Activated CD8-positive, alpha-beta memory T cell treated with anti-CD3 and anti-CD28 coated beads for 36 hours (primary cell): ENCODE data around the gene GFOD1. TPM values are rescaled to one million over a fixed set of nuclear protein-coding genes. Genes with fewer than 3 reads are reported as not detected.

Source experiments
- CTCF ChIA-PET: fragments of 350-600 bp; sonication (Branson Sonifier 250); formaldehyde crosslinking; loops from one replicate; lab custom pipeline; 2021; ENCODE audit warnings: antibody characterized with exemption; lab: Charles Lee
- POLR2A ChIA-PET: fragments of 350-600 bp; sonication (Branson Sonifier 250); formaldehyde crosslinking; loops from one replicate; lab custom pipeline; 2021; ENCODE audit warnings: antibody characterized with exemption; lab: Charles Lee
- total RNA-seq, 2 experiments: library from RNA; stranded (reverse); gene quantifications; one replicate each; pipeline ENCODE4 v1.2.3, GENCODE V29; 2021

The GFOD1 gene
- total RNA-seq, 2 experiments from 2014 or later: 11.5 to 12.7 TPM

DNA sequence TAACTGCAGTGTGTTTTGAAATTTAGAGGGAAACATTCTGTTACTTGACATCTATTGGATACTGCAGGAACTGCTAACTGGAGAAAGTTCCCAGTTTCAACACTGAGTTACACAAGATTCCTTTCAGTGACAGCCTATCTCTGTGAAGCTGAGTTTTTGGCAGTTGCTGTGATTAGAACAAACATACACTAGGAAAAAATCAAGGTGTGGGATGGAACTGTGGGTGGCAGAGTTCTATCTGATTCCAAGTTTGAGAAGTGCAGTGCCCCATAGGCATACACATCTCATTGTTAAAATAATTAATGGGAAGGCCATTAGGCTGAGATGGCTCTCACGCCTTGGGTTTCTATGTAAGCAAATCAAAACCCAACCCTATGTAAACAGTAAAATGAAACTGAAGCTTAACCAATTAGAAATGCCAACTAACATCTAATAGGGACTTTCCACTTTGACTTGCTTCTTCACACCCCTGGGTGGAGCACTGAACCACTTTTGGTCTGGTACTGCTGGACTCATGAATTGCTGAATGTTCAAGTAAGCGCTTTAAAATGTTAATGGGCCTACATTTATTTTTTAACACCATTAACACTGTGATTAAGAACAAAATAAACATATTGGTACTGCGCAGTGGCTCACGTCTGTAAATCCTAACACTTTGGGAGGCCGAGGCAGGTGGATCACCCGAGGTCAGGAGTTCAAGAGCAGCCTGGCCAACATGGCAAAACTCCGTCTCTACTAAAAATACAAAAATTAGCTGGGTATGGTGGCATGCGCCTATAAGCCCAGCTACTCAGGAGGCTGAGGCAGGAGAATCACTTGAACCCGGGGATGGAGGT is 103.9 kb downstream of the GFOD1 start:
- CTCF ChIA-PET: interaction anchor here (1.0 kb wide), 1 partner anchor 39 kb away, joined by 4 read pairs; no protein-coding TSS in a partner anchor
- POLR2A ChIA-PET: no interaction called here

DNA sequence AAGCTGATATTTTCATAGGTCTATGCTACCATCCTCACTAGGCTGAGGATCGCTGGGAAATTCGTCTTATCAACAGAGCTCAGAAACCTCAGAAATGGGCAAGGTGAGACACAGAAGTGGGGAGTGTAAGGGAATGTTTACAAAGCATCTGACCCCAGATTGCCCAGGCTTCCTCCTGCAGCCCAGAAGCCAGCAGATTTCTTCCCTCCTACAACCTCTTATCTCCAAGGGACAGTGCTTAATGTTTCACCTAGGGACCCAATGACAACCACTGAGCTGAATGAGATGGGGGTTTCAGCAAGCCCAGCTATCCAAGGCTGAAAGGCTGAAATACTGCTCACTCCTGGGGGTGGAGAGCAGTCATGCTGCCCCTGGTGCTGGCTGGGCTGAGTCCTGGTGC is 106.6 kb downstream of the GFOD1 start:
- CTCF ChIA-PET: interaction anchor here (1.0 kb wide), 1 partner anchor 8 kb away, joined by 3 read pairs; no protein-coding TSS in a partner anchor
- POLR2A ChIA-PET: no interaction called here

DNA sequence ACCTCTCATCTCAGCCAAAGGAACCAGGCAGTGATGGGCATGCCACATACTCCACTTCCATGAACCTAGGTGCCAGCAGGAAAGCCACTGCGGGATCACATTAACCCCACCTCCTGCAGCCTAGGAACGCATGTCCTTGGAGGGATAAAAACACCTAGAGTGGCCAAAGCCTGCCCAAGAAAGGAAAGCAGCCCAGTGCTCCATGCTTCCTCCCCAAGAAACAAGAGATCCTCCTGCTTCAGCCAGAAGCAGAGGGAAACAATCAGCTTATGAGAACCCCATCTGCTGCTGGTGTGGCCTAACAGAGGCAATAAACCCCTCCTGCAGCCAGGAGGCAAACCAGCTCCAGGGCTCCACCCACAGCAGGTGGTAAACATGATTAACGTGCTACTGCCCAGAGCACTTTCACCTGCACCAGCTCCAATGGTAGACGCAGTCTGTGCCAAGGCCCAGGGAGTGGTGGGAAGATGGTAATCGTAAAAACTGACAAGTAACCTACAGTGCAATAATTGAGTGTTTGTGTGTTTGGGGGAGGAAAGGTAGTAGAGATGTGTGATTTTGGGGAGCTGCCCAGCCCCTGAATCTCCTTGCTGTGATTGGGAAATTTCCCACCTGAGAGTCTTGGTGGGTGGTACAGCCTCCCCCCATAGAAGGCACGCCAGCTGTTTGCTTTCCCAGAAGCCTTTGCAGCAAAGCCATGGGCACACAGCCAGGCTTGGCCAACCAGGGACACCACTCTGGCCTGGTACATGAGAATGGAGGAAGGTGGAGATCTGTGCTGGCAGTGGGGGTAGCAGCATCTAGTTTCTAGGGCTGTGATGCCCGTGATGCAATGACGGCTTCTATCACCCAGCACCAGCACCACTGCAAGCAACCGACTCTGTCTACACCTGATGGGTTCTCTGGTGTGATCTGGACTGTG is 108.5 kb downstream of the GFOD1 start:
- ChIA-PET POLR2A (no interaction called here), CTCF (no interaction called here)

DNA sequence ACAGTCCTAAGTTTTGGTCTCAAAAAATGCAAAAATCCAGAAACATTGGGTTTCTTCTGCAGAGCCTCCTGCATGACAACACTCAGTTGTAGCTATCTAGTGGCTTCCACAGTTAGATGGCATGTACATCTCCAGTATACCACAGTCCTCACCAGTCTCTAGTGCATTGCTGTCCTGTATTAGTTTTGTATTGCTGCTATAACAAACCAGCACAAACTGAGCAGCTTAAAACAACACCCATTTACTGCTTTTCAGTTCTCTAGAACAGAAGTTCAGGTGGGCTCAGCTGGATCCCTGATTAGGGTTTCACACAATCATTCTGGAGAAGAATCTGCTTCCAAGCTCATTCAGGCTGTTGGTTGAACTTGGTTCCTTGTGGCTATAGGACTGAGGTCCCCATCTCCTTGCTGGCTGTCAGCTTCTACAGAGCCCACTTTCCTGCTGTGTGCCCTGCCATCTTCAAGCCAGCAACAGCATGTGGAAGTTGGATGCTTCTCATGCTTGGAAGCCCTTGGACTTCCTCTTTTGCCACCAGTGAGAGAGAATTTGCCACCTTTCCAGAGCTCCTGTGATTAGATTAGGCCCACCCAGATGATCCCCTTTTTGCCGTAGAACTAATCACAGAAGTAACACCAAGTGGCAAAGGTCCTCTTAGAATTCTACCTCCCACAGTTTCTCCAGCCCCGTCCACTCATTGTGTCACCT is 110.2 kb downstream of the GFOD1 start:
- CTCF ChIA-PET: no interaction called here
- POLR2A ChIA-PET: interaction anchor here (0.5 kb wide), 1 partner anchor 318 kb away, joined by 7 read pairs; no protein-coding TSS in a partner anchor

DNA sequence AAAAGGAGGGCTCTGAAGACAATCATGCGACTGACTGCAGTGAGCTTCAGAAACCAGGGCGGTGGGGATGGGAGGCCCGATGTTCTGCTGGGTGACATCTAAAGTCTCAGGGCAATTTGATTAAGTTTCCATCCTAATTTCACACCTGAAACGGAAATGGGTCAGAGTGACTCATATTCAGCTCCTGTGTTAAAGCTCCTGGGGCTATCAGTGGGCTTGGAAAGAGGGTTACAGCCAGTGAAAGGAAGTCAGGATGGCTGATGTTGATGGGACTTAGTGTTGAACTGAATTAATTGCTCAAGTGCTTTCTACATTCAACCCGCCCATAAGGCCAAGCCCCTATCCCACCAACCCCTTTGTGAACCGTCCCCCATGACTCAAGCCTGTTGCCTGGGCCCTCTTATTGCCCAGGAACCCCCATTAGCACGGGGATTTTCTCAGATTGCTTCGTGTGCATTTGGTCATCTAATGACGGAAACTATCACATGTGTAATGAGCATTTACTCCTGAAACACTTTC is 112.0 kb downstream of the GFOD1 start:
- POLR2A ChIA-PET: interaction anchor here (1.2 to 1.5 kb wide), 2 partner anchors 20 to 53 kb away, joined by 3 to 6 read pairs; no protein-coding TSS in a partner anchor
- CTCF ChIA-PET: interaction anchor here (0.7 to 1.6 kb wide), 3 partner anchors 18 to 92 kb away, joined by 4 to 6 read pairs (median 4); no protein-coding TSS in a partner anchor

DNA sequence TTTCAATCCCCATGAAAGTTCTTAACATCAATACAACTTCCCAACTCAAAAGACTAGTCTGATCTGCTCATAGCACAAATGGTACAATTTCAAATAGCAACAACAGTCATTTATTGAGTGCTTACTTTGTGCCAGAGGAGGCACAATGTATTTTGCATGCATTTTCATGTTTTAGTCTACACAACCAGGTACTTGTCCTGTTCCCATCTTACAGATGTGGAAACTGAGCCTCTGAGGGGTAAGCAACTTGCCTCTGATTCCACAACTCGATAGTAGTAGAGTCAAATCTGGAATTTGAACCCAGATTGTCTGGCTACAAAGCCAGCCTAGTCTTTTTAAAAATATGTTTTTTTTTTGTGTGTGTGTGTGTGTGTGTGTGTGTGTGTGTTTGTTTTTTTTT is 113.5 kb downstream of the GFOD1 start:
- ChIA-PET POLR2A (no interaction called here), CTCF (interaction anchor here (1.1 kb wide), 1 partner anchor 16 kb away, joined by 3 read pairs; no protein-coding TSS in a partner anchor)

DNA sequence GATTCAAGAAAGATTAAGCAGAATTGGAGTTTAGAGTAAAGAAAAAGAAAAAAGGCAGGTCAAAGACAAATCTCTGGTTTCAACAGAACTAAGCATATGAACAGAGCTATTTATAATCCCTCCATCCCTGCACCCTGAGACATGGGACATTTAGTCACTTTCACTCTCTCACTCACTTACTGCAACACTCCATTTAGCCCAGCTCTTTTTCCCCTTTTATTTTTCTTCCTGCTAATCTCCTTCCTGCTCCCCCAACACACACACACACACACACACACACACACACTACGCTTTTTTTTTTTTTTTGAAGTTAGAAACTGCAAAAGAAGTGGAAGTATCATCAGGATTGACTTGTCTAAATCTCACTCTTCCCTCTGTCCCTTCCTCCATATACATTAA is 113.9 kb downstream of the GFOD1 start:
- ChIA-PET POLR2A (interaction anchor here (0.6 kb wide), 1 partner anchor 51 kb away, joined by 3 read pairs; no protein-coding TSS in a partner anchor), CTCF (interaction anchor here (1.0 to 1.1 kb wide), 2 partner anchors 15 to 221 kb away, joined by 3 to 5 read pairs; no protein-coding TSS in a partner anchor)

DNA sequence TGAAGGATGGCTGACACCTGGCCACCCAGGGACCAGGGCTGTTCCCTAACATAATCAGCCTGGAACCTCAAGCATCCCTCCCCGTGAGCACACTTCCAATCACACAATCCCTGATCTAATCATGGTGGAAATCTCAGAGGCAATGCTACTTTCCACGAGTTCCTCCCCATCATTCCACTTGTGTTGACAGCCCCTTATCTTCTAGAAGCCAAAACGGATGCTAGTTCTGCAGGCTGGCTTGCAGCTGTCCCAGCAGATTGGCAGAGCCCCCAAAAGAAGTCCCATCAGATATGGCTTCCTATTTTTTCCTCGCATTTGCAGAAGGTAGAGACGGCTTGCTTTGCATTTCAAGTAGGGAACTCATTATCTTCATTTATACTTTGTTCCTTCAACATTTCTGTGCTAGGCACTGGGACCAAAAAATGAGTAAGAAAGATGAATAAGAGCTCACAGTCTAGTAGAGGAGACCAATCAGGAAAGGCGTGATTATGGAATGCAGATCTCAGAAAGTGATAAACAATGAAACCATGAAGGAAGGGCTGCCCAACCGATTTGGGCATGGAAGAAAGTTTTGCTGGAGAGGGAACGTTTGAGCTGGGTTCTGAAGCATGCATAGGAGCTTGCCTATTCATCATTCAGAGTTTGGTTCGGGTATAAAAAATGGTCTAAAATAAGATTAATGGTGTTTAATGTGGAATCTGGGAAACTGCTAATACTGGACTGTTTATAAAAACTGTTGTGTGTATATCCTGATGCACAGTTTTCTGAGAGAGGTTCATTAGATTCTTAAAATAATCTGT is 114.5 kb downstream of the GFOD1 start:
- ChIA-PET CTCF (interaction anchor here (1.0 to 1.3 kb wide), 3 partner anchors 8 to 222 kb away, joined by 3 to 5 read pairs (median 3); no protein-coding TSS in a partner anchor), POLR2A (interaction anchor here (0.6 kb wide), 1 partner anchor 51 kb away, joined by 3 read pairs; no protein-coding TSS in a partner anchor)

DNA sequence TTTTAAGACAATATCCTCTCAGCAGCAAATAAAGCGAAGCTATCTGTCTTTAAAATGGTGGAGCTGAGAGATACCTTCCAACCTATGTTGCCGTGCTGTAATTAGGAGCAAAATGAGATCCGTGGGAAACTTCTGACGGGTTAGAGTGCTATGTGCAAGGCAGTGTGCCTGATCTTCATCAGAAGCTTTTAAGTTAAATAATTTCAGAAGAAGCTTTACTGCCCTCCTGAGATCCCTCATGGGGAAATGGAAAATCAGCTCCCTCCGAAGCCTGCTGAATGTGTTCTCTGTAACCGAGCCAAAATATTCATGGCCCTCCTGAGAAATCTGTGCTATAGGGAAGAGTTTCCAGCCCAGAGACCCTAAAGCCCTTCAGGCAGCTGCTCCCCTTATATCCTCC is 115.3 kb downstream of the GFOD1 start:
- ChIA-PET POLR2A (no interaction called here), CTCF (interaction anchor here (1.3 kb wide), 1 partner anchor 9 kb away, joined by 3 read pairs; no protein-coding TSS in a partner anchor)

DNA sequence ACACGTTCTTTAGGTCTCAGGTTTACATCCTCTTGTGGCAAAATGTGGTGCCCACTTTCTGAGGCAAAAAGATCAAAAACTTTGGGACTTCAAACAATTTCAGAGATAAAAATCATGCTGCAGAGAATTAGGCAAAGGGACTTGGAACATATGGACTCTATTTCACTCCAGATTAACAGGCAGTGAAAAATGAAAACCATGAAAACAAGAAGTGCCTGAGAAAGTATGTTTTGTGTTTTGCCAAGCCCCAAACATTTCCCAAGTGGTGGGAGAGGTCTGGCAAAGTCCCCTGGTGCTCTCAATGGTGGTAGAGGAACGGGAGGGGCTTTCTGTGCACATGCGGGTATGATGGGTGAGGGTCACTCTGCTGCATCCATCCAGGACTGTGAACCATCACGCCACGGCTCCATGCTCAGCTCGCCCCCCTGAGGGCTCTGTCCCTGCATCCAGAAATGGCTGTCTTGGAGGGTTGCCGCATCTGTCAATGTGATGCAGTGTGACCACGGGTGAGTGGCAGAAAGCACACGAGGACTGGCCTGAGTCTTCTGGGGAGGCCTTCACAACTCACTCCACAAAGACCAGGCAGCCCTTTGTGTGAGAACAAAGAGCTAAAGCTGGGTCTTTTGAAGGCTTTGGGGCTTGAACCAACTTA is 115.9 kb downstream of the GFOD1 start:
- ChIA-PET POLR2A (no interaction called here), CTCF (interaction anchor here (1.3 kb wide), 1 partner anchor 9 kb away, joined by 3 read pairs; no protein-coding TSS in a partner anchor)

DNA sequence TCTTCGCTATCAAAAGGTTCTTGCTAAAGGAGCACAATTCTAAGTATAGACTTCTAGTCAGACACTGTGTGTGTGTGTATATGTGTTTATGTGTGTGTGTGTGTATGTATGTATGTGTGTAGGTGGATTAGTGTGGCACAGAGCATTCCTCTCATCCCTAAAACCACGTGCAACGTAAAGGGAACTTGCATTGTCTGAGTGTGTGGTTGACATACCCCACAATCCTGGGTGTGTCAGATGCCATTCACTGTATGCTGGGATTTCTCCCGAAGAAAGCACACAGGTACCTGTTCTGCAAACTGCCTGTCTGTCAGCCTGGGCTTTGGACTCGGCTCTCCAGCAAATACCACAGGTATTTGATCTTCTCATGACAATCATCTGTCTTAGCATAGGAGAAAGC is 116.8 kb downstream of the GFOD1 start:
- ChIA-PET CTCF (no interaction called here), POLR2A (no interaction called here)

DNA sequence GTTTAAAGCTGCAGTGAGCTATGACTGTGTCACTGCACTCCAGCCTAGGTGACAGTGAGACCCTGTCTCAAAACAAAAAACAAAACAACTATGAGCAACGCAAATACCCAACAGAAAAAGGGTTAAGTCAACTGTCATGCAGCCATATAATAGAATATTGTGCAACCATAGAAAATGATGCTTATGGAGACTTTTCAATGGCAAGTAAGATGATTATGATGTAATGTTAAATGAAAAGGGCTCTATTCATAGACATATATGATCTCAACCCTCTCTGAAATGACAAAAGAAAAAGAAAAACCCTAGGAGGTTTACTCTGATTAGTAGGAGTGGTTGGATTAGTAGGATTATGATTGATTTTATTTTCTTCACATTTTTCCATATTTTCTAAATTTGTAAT is 117.8 kb downstream of the GFOD1 start:
- ChIA-PET CTCF (no interaction called here), POLR2A (no interaction called here)

DNA sequence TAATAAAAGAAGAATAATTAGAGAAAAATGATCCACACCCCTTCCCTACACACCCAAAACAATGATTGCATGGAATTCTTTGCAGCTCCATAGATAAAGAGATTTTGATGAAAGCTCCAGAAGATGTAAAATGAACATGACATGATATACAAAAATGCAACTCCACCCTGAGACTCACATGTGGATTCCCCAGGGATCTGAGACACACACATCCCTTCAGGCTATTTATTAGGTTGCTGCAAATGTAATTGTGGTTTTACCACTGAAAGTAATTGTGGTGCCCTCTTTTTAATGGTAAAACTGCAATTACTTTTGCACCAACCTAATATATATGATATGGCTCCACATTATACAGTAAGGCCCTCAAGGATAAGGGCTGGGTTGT is 118.7 kb downstream of the GFOD1 start:
- POLR2A ChIA-PET: no interaction called here
- CTCF ChIA-PET: no interaction called here

DNA sequence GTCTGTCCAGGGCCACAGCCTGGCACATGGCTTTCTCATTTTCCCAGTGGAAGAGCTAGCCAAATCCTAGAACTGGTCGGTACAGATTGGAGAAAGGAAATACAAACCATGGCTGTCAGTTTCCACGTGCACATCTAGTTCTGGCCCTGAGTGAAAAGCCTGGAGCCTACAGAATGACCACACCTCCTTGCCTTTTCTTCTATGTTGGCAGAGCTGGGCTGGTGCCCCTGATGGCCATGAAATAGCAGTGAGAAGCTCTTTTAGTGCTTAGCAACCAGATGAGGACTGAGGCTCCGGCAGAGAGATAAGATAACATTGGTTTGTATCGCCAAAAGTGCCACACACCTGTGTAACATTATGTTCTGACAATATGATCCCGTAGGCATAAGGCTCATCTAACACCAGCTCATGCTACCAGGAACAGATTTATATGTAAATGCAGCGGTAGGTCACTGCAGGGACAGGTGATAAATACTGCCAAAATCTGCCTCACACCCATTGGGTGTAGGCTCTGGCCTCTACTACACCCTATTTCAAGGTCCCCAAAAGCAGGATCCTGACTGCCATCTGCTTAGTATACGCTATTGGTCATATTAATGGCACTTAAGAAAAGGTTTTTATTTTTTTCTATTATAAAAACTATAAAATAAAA is 119.2 kb downstream of the GFOD1 start:
- POLR2A ChIA-PET: no interaction called here
- CTCF ChIA-PET: interaction anchor here (1.1 kb wide), 1 partner anchor 156 kb away, joined by 3 read pairs; no protein-coding TSS in a partner anchor

DNA sequence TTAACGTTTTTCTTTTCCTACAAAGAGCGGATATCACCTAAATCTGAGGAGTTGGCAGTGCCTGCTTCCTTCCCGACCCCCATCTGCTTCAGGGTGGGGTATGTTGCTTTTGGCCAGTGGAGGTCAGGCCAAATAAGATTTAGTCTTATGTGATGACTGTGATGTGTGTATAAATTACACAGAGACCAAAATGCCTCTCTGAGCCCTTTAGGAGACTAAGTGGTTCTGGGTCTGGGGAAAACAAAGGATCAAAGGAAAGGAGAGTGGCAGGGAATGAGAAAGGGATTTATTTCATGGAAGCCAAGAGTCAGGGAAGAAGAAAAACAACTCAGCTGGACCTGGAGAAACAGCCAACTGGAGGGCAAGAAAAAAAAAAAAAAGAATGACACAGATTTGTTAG is 120.0 kb downstream of the GFOD1 start:
- CTCF ChIA-PET: interaction anchor here (1.1 kb wide), 1 partner anchor 157 kb away, joined by 3 read pairs; no protein-coding TSS in a partner anchor
- POLR2A ChIA-PET: no interaction called here

DNA sequence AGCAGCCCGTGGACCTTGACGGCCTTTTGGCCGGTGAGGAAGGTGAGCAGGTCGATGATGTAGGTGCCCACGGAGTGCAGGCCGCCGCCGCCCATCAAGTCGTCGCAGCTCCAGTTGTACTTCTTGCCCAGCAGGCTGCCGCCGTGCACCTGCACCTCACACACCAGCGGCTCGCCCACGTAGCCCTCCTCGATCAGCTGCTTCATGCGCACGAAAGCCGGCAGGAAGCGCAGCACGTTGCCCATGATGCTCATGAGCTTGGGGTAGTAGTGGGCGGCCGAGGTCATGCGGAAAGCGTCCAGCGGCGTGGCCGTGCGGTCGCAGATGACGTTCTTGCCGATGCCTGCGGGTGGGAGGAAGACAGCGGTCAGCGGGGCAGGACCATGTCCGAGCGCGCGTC is 122.1 kb downstream of the GFOD1 start:
- ChIA-PET CTCF (no interaction called here), POLR2A (no interaction called here)

DNA sequence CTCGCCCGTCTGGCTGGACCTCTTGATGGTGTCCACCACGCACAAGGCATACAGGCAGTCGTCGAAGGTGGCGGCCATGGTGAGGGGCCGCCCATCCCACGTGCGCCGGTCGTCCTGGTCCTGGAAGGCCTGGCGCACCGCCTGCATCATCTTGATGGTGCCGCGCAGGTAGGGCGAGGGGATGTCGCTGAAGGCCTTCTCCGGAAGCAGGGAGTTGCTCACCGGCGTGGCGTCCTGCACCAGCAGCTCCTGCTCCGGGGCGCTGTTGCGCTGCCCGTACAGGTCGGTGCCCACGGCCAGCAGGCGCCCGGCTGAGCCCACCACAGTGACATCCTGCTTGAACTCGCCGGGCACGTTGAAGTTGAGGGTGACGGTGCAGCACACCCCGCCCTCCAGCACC is 122.6 kb downstream of the GFOD1 start:
- POLR2A ChIA-PET: no interaction called here
- CTCF ChIA-PET: no interaction called here
